Breast epithelium (tissue), 3 donors: ENCODE results near the gene LDLRAD4.

ENCODE experiments used
- POLR2A ChIP-seq: fragments of 450-650 bp; IDR thresholded peaks from one replicate; pipeline ENCODE4 v1.6.1; 2016; ENCODE audit warnings: antibody characterized with exemption, mild to moderate bottlenecking, moderate library complexity
- TF ChIP-seq, protein P1 (sequence below), 3 donors: fragments of 450-650 bp; IDR thresholded peaks; one replicate each; pipeline ENCODE4 v1.5.1; 2016 to 2017; ENCODE audit warnings: antibody characterized with exemption in 3 of 3, mild to moderate bottlenecking in 3 of 3, moderate library complexity in 3 of 3

DNA sequence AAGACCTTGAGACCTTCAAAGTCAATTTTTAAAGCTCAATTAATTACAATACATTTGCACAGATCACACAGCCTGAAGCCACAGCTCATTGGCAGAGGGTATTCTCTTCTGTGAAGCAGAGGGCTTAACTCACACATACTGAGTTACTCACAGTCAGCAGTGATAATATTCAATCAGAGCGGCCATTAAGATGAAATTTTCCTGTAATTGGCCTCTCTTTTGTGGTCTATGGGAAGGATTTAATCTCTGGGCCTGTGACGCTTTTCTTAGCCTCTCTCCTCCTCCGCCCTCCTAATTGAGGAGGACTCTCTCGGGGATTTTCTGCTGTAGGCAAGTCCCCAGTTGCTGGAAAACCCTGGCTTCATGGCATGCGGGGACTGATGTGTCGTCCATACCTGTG lies 12.3 kb upstream of the LDLRAD4 start:
- TF ChIP-seq, protein P1, sequence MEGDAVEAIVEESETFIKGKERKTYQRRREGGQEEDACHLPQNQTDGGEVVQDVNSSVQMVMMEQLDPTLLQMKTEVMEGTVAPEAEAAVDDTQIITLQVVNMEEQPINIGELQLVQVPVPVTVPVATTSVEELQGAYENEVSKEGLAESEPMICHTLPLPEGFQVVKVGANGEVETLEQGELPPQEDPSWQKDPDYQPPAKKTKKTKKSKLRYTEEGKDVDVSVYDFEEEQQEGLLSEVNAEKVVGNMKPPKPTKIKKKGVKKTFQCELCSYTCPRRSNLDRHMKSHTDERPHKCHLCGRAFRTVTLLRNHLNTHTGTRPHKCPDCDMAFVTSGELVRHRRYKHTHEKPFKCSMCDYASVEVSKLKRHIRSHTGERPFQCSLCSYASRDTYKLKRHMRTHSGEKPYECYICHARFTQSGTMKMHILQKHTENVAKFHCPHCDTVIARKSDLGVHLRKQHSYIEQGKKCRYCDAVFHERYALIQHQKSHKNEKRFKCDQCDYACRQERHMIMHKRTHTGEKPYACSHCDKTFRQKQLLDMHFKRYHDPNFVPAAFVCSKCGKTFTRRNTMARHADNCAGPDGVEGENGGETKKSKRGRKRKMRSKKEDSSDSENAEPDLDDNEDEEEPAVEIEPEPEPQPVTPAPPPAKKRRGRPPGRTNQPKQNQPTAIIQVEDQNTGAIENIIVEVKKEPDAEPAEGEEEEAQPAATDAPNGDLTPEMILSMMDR (IDR thresholded peaks at IDR 0.05) = no peak
- no peak for TF ChIP-seq POLR2A
